Endometrial microvascular endothelial cells (primary cell): Measurements from ENCODE around the gene PRRT1B. TPM values are rescaled to one million over a fixed set of nuclear protein-coding genes. Genes with fewer than 3 reads are reported as not detected.
"Not testable (repeated sequence)": the region's sequence is repeated elsewhere in the genome, so short reads cannot be mapped to it uniquely, and the experiment has no call there.

ENCODE experiments used
- in situ Hi-C: cut with HindIII; loops from 2 replicates; pipeline ENCODE4 v1.10.0; 2017; ENCODE audit warnings: low sequenced_read_pairs, low pct_unique_long_range_greater_than_20kb; ENCODE audit errors: inconsistent ontology term
- total RNA-seq: library from RNA; depleted of rRNA; stranded (reverse); fragments of >200 nt; gene quantifications from one replicate; pipeline ENCODE4 v1.2.3, GENCODE V29; 2015; ENCODE audit errors: inconsistent ontology term

The PRRT1B gene
- not detected for total RNA-seq

DNA sequence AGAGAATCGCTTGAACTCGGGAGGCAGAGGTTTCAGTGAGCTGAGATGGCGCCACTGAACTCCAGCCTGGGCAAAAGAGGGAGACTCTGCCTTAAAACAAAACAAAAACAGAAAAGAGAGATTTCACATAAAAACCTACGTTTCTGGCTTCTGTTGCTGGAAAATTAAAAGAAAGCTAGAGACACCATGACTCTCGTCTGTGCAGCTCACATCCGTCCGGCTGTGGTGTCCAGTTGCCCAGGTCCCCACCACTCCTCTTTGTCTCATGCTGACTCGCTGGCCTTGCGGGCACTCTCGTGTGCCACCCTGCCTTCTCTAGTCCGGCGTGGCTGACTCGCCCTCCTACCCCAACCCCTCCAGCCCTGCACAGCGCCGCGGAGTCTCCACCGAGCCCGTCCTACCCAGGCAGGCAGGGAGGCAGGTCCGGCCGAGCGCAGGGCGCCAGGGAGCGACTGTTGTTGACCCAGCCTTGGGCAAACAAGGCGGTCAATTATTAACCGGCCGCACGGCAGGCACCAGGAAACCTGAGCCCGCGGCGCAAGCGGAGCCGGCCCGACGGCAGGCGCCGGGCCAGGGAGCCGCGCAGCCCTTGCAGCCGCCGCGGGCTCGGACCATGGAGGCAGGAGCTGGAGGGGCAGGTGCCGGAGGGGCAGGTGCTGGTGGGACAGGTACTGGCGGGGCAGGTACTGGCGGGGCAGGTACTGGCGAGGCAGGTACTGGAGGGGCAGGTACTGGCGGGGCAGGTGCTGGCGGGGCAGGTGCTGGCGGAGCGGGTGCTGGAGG, at the start of gene PRRT1B:
Gene PRRT1B (plus strand): TSS at position 521 of the 783 bp plus-strand sequence. CDS start 93 bp downstream, at position 614.
- in situ Hi-C loops: no loop called here

DNA sequence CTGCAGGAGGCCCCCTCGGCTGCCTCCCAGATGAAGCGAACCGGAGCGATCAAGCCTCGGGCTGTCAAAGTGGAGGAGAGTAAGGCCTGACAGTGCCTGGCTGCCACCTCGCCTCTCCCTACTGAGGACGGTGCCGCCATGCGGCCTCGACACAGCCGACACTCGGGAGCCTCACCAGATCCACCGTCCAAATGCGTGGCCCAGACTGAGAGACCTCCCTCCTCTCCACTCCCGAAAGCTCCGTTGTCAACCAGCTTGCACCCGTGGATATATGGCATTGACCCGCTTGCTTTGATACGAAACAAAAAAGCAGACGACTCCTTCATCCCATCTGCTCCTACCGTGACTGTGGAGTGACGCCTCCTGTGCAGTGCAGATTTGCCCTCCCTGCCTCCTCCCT, 49.5 kb upstream of the PRRT1B start:
- in situ Hi-C loops: no loop called here

DNA sequence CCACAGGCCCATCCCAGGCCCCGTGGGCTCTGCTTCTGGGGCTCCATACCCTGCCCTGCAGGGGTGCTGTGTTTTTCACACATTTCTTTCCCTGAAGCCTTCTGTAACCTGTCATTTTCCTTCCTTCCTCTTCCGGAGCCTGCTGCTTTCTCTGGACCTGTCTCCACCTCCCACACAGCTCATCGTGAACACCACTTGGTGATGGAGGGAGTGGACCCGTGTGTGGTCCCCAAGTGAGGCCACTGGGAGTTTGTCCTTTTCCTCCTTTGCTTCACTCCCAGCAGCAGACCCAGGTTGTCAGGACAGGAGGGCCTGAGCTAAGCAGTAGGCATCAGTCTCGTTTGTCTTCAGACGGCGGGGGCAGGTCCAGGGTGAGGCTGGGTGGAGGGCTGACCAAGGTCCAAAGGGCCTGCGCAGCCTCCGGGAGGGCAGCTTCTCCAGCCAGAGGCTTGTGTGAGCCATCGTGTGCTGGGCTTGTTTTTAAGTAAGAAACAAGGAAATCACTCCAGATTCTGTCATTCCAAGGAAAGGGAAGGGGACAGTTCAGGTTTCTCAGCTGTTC, 48.4 kb upstream of the PRRT1B start:
- in situ Hi-C loops: no loop called here

DNA sequence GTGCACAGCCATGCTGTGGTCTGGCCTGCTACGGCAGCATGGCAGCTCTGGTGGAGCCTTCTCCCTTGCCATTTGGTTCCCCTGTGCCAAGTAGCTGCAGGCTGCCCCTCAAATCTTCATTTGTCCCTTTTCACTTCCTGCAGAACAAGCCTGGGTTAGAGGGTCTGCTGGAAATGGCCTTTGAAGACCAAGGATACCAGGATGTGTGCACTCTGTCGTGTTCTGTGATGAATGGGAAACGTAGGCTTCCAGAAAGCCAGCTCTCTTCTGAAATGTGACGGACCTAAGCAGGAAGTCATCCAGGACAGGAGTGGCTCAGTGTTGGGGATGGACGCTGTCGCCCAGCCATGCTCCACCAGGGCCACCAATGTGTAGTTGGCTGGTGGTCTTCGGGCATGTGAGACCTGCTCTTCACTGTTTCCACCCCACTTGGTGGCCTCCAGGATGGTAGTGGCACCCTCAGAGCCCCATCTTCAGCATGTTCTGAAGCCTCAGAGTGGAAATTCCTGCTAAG, 46.0 kb upstream of the PRRT1B start:
- in situ Hi-C loops: no loop called here

DNA sequence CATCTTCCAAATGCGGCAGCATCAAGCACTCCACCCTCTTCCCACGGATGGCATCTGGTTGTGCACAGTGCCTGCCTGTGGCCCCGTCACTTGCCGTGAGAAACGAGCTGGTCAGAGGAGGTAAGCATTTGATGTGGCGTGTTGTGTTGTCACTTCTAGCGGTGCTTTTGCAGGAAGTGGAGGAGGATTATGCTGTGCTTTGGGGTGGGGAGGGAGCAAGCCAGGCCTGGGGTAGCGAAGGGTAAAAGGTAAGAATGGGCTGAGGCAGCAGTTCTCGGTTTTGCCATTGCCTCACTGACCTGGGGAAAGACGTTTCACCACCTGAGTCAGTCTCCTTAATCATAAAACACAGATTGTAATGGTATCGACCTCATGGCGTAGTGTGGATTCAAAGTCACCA, 44.9 kb upstream of the PRRT1B start:
- in situ Hi-C loops: no loop called here

DNA sequence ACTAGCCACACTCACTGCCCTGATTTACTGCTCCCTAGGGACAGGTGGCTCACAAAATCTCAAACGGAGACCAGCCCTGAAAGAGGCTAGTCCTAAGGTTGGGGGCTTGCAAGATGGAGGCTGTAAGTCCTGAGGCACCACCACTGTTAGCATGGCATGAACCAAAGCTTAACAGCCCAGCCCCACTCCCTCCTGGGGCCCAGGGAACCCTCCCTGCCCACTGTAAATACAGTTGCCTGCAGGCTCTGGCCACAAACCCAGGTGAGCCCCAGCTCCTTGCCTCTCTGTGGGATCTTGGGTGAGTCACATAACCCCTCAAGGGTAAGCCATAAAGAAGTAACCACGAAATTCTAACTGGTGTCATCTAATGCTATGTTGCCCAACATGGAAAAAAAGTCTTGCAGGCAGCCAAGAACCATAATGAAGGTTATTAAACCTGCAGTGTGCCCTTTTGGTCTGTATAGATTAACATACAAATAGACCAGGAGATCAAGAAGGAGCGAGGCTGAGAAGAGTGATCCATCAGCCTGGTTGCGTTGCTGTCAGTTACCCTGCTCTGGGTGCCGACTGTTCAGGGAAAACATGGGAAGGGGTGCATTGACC, 44.3 kb upstream of the PRRT1B start:
- in situ Hi-C loops: no loop called here

DNA sequence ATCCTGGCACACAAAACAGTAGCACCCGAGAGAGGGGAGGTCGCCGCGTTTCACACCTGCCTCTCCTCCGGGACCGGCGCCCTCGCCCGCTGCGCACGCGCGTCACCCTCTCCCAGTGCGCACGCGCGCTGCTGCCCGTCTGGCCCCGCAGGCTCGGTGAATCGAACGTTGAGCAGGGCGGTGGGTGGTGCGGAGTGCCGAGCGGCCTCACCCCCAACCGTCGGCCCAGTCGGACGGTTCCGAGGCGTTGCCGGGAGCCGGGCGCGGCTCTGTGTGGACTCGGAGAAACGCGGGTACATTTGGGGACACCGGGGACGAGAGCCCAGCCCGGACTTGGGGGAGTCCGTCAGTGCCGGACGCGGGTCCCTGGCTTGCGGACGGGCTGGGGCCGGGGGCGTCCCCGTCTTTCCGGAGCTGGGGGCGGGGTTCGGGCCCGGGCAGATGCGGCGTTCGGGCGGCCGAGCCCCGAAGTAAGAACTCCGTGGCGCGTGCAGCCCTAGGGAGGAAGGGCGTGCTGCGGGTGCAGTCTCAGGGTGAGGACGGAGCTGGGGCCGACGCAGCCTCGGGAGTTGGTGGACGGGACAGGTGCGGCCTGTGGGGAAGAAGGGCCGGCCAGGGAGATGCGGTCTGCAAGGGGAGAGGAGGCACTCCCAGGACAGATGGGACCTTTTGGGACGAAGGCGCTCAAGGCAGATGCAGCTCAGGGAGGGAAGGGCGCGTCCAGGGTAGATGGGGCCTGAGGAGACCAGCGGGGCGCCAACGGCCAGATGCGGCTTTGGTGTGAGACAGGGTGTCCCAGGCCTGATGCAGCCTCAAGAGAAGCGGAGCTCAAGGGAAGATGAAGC, 42.3 kb upstream of the PRRT1B start, which contains the start of gene POMT1:
Gene POMT1 (plus strand): TSS at position 138 of the 845 bp plus-strand sequence. CDS start 1,301 bp downstream, outside the sequence.
- in situ Hi-C loops: no loop called here

DNA sequence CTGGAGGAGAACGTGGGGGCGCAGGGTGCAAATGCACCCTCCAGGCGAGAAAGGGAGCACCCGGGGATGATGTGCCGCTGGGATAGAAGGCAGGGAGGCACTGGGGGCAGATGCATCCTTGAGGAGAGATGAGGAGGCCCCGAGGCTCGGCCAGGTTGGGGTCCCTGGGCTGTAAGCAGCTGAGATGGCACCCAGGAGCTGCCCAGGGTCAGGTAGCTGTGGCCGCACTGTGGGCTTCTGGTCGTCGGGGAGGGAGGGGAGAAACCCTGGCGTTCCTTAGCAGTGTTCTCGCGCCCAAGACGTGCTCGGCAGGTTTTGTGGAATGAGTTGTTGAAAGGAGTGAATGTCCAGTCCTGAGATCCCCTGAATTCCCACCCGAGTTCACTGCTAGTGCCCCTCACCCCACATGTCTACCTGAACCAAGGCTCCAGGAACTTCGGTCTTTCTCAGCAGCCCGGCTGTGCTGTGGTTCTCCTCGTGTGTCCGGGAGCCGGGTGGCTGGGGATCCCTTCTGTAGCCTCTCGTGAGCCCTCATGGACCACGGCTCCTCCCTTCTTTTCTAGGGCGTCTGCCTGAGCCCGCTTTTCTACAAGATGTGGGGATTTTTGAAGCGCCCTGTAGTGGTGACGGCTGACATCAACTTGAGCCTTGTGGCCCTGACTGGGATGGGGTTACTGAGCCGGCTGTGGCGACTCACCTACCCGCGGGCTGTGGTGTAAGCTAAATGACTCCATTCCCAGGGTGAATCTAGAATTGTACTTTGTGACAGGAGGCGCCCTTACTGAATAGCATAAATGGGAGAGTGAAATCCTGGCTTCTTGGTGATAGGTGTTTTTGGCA, 41.5 kb upstream of the PRRT1B start:
- in situ Hi-C loops: no loop called here

DNA sequence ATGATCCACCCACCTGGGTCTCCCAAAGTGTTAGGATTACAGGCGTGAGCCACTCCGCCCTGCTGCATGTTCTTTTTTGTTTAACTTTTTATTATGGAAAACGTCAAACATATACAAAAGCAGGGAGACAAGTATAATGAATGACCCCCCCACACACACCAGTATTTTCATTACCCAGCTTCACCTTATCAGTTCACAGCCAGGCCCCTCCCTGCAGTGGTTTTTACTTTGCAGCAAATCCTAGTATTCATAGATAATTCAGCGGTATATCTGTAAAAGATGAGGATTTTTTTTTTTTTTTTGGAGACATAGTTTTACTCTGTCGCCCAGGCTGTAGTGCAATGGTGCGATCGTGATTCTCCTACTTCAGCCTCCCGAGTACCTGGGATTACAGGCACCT, 40.3 kb upstream of the PRRT1B start:
- in situ Hi-C loops: no loop called here

DNA sequence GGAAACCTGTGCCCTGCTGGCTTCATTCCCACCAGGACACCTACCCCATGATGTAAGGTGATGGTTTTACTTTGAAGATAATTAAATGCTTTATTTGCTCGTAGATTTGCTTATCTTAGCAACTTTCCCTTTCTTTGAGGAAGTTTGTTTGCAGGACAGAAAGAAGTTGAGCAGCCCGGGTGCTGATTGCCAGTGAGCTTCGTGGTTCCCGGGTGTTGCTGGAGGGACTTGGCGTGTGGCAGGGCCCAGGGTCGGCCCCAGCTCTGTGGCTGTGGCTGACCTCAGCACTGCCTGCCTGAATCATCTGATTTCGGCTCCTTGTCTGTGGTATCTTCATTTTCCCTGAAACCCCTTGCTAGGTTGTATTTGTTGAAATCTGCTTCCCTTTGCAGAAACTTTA, 33.9 kb upstream of the PRRT1B start:
- in situ Hi-C loops: no loop called here

DNA sequence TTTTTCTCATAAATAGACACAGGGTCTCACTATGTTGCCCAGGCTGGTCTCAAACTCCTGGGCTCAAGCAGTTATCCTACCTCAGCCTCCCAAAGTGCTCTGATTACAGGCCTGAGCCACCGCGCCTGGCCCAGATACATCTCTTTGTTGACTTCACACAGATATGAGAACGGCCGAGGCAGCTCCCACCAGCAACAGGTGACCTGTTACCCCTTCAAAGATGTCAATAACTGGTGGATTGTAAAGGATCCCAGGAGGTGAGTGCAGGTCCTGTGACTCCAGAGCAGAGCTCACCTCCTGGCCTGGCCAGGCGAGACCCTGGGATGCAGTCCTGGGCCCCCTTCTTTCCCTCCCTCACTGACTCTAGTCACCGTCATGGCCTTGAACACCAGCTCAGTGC, 33.4 kb upstream of the PRRT1B start:
- in situ Hi-C loops: no loop called here

DNA sequence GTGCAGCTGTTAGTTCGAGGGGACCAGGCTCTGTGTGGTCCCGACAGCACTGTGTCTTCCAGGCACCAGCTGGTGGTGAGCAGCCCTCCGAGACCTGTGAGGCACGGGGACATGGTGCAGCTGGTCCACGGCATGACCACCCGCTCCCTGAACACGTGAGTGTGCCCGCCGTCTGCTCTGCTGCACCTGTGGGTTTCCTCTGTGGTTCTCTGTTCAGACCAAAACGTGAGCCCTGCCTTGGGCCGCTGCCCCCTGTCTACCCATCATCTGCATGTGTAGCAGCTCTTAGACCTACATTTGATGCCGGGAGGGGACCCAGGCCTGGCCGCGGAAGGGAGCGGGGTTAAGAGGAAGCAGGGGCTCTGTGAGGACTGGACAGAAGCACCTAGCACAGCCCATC, 32.1 kb upstream of the PRRT1B start:
- in situ Hi-C loops: no loop called here

DNA sequence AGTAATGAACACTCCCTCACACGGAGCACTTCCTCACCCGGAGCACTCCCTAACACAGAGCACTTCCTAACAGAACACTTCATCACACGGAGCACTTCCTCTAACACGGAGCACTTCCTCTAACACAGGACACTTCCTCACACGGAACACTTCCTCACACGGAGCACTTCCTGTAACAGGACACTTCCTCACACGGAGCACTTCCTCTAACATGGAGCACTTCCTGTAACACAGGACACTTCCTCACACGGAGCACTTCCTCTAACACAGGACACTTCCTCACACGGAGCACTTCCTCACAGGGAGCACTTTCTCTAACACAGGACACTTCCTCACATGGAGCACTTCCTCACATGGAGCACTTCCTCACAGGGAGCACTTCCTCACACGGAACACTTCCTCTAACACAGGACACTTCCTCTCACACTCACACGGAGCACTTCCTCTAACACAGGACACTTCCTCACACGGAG, 29.7 kb upstream of the PRRT1B start:
- in situ Hi-C loops: not testable (repeated sequence)

DNA sequence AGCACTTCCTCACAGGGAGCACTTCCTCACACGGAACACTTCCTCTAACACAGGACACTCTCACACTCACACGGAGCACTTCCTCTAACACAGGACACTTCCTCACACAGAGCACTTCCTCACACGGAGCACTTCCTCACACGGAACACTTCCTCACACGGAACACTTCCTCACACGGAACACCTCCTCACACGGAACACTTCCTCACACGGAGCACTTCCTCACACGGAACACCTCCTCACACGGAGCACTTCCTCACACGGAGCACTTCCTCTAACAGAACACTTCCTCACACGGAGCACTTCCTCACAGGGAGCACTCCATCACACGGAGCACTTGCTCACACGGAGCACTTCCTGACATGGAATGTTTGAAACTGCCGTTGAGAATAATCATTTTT, 29.2 kb upstream of the PRRT1B start:
- in situ Hi-C loops: no loop called here

DNA sequence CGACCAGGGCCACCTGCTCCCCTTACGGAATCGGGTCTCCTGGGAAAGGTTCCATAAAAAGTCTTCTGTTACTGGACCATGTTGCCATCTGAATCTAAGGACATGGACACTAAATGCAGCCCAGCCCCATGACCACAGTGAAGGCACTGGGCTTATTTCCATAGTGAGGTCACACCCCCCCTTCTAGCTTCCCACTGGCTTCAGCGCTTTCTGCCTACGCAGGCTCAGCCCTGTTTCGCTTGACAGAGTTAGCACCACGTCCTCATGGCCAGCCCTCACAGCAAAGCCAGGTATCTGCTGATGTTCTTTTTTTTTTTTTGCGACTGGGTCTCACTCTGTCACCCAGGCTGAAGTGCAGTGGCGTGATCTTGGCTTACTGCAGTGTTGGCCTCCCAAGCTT, 28.4 kb upstream of the PRRT1B start:
- in situ Hi-C loops: no loop called here

DNA sequence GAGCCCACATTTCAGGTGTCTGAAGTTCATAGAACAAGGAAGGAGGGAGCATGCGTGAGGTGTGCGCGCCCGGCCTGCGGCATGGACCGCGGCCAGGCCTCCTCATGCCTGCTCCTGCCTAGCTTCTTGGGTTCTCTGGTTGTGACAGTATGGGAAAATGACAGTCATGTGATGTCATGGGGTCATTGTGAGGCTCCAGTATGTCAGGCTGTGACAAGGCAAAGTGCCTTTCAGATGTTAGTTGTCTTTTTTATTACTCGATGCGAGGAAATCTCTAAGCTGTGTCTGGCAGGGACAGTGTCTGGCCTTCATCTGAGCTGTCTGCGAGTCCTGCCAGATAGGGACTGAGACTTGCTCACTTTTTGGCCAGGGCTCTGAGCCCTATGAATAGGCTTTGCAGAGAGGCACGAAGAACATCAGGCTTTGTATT, 27.5 kb upstream of the PRRT1B start:
- in situ Hi-C loops: no loop called here

DNA sequence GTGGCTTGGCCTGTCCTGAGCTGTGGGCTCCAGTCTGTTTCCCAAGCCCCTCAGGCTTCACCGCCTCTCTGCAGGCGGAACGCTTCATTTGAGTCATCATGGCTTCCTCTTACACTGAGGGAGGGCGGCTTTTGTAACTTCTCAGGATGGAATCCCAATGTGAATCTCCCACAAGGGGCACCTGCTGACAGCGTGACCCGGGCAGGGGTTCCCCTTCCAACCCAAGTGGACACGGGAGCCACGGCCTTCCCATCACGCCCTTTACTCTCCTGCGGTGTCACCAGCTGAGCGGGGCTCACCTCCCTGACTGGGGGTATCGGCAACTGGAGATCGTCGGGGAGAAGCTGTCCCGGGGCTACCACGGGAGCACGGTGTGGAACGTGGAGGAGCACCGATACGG, 26.8 kb upstream of the PRRT1B start:
- in situ Hi-C loops: no loop called here

DNA sequence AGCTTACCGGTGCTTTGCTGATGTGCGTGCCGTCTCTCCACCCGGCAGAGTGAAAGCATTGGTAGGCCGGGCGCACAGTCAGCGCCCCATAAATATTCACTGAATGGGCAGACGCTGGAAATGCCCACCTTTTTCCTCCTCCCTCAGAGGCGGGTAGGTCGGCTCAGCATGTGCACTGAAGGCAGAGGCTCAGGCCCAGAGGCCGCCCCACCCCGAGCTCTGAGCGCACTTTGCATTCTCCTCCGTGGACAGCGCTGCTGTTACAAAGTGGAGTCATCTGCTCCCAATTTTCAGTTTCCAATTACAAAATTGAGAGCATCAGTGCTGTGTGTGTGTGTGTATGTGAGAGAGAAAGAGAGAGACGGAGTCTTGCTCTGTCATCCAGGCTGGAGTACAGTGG, 24.8 kb upstream of the PRRT1B start:
- in situ Hi-C loops: no loop called here
